ENCODE data around the gene FBXL7.

Gene FBXL7

DNA sequence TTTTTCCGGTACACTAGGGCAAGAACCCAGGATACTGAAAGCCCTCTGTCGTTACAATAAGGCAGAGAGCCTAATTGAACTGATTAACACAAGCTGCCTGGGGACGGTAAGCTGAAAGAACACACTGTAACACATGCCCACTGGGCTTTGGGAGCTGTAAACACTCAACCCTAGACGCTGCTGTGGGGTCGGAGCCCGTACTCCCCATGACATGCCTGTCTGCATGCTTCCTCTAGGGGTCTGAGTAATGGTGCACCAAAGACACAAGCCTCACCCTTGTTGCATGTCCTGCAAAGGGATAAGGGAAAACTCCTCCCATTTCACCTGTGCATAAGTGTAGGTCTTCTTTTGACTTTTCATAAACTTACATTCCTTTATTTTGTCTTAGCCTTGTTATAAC is 194.0 kb downstream of the FBXL7 start:
- Histone ChIP-seq H3K4me2 (ENCODE audit: low read length) (no peak overlapping the region), H2BK12ac (ENCODE audit: low read length) (no peak overlapping the region), H3K27me3 (ENCODE audit: insufficient read depth, low read length) (no peaks in the 10 kb centered on the region), H2BK120ac (ENCODE audit: insufficient read depth, low read length, poor library complexity) (no peak overlapping the region), H3K18ac (ENCODE audit: low read length) (no peak overlapping the region), H3K79me2 (ENCODE audit: control insufficient read depth, insufficient read depth, low read length, poor library complexity) (no peaks in the 10 kb centered on the region), H3K4me3 (ENCODE audit: low read depth, low read length) (no peak overlapping the region), H3K9me3 (ENCODE audit: insufficient read depth, low read depth, low read length) (no peaks in the 10 kb centered on the region), H3K14ac (ENCODE audit: low read length) (no peak overlapping the region), H4K91ac (ENCODE audit: low read depth, low read length) (no peak overlapping the region), H3K23ac (ENCODE audit: low read length) (no peak overlapping the region), H3K36me3 (ENCODE audit: control insufficient read depth in 1 of 2, insufficient read depth in 2 of 2, low read length in 2 of 2) (no peaks in the 10 kb centered on the region), H4K12ac (ENCODE audit: low read depth, low read length) (no peak overlapping the region), H3K79me1 (ENCODE audit: low read length) (no peaks in the 10 kb centered on the region), H3K27ac (ENCODE audit: low read depth, low read length) (no peak overlapping the region), H4K8ac (ENCODE audit: low read depth, low read length) (no peak overlapping the region), H2AK5ac (ENCODE audit: low read length) (no peak overlapping the region), H3K9ac (ENCODE audit: low read length) (no peak overlapping the region), H3K4me1 (ENCODE audit: control insufficient read depth in 1 of 2, insufficient read depth in 2 of 2, low read length in 2 of 2) (peaks cover 0 to 6% of the 10 kb centered on the region in 2 experiments), H2BK5ac (ENCODE audit: low read depth, low read length, poor library complexity) (no peak overlapping the region), H3K4ac (ENCODE audit: low read depth, low read length) (no peak overlapping the region), H2AFZ (ENCODE audit: insufficient read depth, low read length, poor library complexity) (no peak overlapping the region)
- no peak for DNase-seq
- WGBS (ENCODE audit: extremely low coverage, insufficient coverage, insufficient read length), result no CpG with 5 or more reads among the region's 6 CpGs

- Histone ChIP-seq H3K4ac (ENCODE audit: low read depth, low read length) (no peak overlapping the region), H3K27me3 (ENCODE audit: insufficient read depth, low read length) (no peaks in the 10 kb centered on the region), H4K12ac (ENCODE audit: low read depth, low read length) (no peak overlapping the region), H2BK5ac (ENCODE audit: low read depth, low read length, poor library complexity) (no peak overlapping the region), H2AFZ (ENCODE audit: insufficient read depth, low read length, poor library complexity) (no peak overlapping the region), H3K23ac (ENCODE audit: low read length) (no peak overlapping the region), H4K91ac (ENCODE audit: low read depth, low read length) (no peak overlapping the region), H2BK12ac (ENCODE audit: low read length) (no peak overlapping the region), H3K4me2 (ENCODE audit: low read length) (no peak overlapping the region), H3K27ac (ENCODE audit: low read depth, low read length) (no peak overlapping the region), H3K36me3 (ENCODE audit: control insufficient read depth in 1 of 2, insufficient read depth in 2 of 2, low read length in 2 of 2) (no peaks in the 10 kb centered on the region), H3K9me3 (ENCODE audit: insufficient read depth, low read depth, low read length) (no peaks in the 10 kb centered on the region), H3K4me3 (ENCODE audit: low read depth, low read length) (no peak overlapping the region), H2AK5ac (ENCODE audit: low read length) (no peak overlapping the region), H3K79me1 (ENCODE audit: low read length) (no peaks in the 10 kb centered on the region), H3K18ac (ENCODE audit: low read length) (no peak overlapping the region), H2BK120ac (ENCODE audit: insufficient read depth, low read length, poor library complexity) (no peak overlapping the region), H4K8ac (ENCODE audit: low read depth, low read length) (no peak overlapping the region), H3K14ac (ENCODE audit: low read length) (no peak overlapping the region), H3K9ac (ENCODE audit: low read length) (no peak overlapping the region), H3K79me2 (ENCODE audit: control insufficient read depth, insufficient read depth, low read length, poor library complexity) (no peaks in the 10 kb centered on the region), H3K4me1 (ENCODE audit: control insufficient read depth in 1 of 2, insufficient read depth in 2 of 2, low read length in 2 of 2) (peaks cover 0 to 7% of the 10 kb centered on the region in 2 experiments)
- no peak for DNase-seq
- no CpG with 5 or more reads among the region's 2 CpGs for WGBS (ENCODE audit: extremely low coverage, insufficient coverage, insufficient read length)
Observed at GRCh38 chr5:15694696-15695214, 194.8 kb downstream of the FBXL7 start.

GRCh38 chr5:15695215-15695731 is 195.3 kb downstream of the FBXL7 start:
- Histone ChIP-seq H3K79me2 (ENCODE audit: control insufficient read depth, insufficient read depth, low read length, poor library complexity) (no peaks in the 10 kb centered on the region), H2AK5ac (ENCODE audit: low read length) (no peak overlapping the region), H3K4ac (ENCODE audit: low read depth, low read length) (no peak overlapping the region), H3K36me3 (ENCODE audit: control insufficient read depth in 1 of 2, insufficient read depth in 2 of 2, low read length in 2 of 2) (no peaks in the 10 kb centered on the region), H3K79me1 (ENCODE audit: low read length) (no peaks in the 10 kb centered on the region), H2BK120ac (ENCODE audit: insufficient read depth, low read length, poor library complexity) (no peak overlapping the region), H3K4me2 (ENCODE audit: low read length) (no peak overlapping the region), H2BK12ac (ENCODE audit: low read length) (no peak overlapping the region), H2BK5ac (ENCODE audit: low read depth, low read length, poor library complexity) (no peak overlapping the region), H3K4me3 (ENCODE audit: low read depth, low read length) (no peak overlapping the region), H4K8ac (ENCODE audit: low read depth, low read length) (no peak overlapping the region), H3K23ac (ENCODE audit: low read length) (no peak overlapping the region), H3K4me1 (ENCODE audit: control insufficient read depth in 1 of 2, insufficient read depth in 2 of 2, low read length in 2 of 2) (peaks cover 0 to 7% of the 10 kb centered on the region in 2 experiments), H3K14ac (ENCODE audit: low read length) (no peak overlapping the region), H3K18ac (ENCODE audit: low read length) (no peak overlapping the region), H3K9me3 (ENCODE audit: insufficient read depth, low read depth, low read length) (no peaks in the 10 kb centered on the region), H3K27me3 (ENCODE audit: insufficient read depth, low read length) (no peaks in the 10 kb centered on the region), H4K91ac (ENCODE audit: low read depth, low read length) (no peak overlapping the region), H3K9ac (ENCODE audit: low read length) (no peak overlapping the region), H4K12ac (ENCODE audit: low read depth, low read length) (no peak overlapping the region), H2AFZ (ENCODE audit: insufficient read depth, low read length, poor library complexity) (no peak overlapping the region), H3K27ac (ENCODE audit: low read depth, low read length) (no peak overlapping the region)
- peak in 1 of 2 donors; percentile 10 for DNase-seq
- WGBS (ENCODE audit: extremely low coverage, insufficient coverage, insufficient read length), result no CpG with 5 or more reads among the region's 4 CpGs

GRCh38 chr5:15700373-15700772 is 200.4 kb downstream of the FBXL7 start:
- H3K79me2 ChIP-seq (ENCODE audit: control insufficient read depth, insufficient read depth, low read length, poor library complexity), result no peaks in the 10 kb centered on the region
- H3K36me3 ChIP-seq (ENCODE audit: control insufficient read depth in 1 of 2, insufficient read depth in 2 of 2, low read length in 2 of 2), result no peaks in the 10 kb centered on the region
- no peak overlapping the region for H3K9ac ChIP-seq (ENCODE audit: low read length)
- no peak overlapping the region for H2BK5ac ChIP-seq (ENCODE audit: low read depth, low read length, poor library complexity)
- no peak overlapping the region for H3K4me3 ChIP-seq (ENCODE audit: low read depth, low read length)
- H2AK5ac ChIP-seq (ENCODE audit: low read length), result no peak overlapping the region
- H3K4me1 ChIP-seq (ENCODE audit: control insufficient read depth in 1 of 2, insufficient read depth in 2 of 2, low read length in 2 of 2), result peaks cover 2 to 12% of the 10 kb centered on the region in 2 experiments
- no peak overlapping the region for H4K8ac ChIP-seq (ENCODE audit: low read depth, low read length)
- no peaks in the 10 kb centered on the region for H3K27me3 ChIP-seq (ENCODE audit: insufficient read depth, low read length)
- H3K4ac ChIP-seq (ENCODE audit: low read depth, low read length), result no peak overlapping the region
- no peak overlapping the region for H3K18ac ChIP-seq (ENCODE audit: low read length)
- H3K27ac ChIP-seq (ENCODE audit: low read depth, low read length), result no peak overlapping the region
- WGBS (ENCODE audit: extremely low coverage, insufficient coverage, insufficient read length), result no CpG with 5 or more reads among the region's 2 CpGs
- no peak overlapping the region for H2AFZ ChIP-seq (ENCODE audit: insufficient read depth, low read length, poor library complexity)
- DNase-seq, result no peak
- no peak overlapping the region for H4K91ac ChIP-seq (ENCODE audit: low read depth, low read length)
- no peak overlapping the region for H3K14ac ChIP-seq (ENCODE audit: low read length)
- no peaks in the 10 kb centered on the region for H3K9me3 ChIP-seq (ENCODE audit: insufficient read depth, low read depth, low read length)
- H4K12ac ChIP-seq (ENCODE audit: low read depth, low read length), result no peak overlapping the region
- H2BK120ac ChIP-seq (ENCODE audit: insufficient read depth, low read length, poor library complexity), result no peak overlapping the region
- H3K4me2 ChIP-seq (ENCODE audit: low read length), result no peak overlapping the region
- no peak overlapping the region for H3K23ac ChIP-seq (ENCODE audit: low read length)
- H2BK12ac ChIP-seq (ENCODE audit: low read length), result no peak overlapping the region
- H3K79me1 ChIP-seq (ENCODE audit: low read length), result peaks cover 5% of the 10 kb centered on the region
